Neural cell (in vitro differentiated cells): Measurements from ENCODE around the gene ZNF608.
A peak's percentile ranks its signal among the peaks of the same experiment; 100 is the strongest.

Source experiments
- CTCF ChIP-seq: fragments of 450-650 bp; IDR thresholded peaks from 2 replicates; pipeline ENCODE4 v1.5.1; 2014; ENCODE audit warnings: antibody characterized with exemption, mild to moderate bottlenecking, moderate library complexity; ENCODE audit not compliant: poor library complexity, severe bottlenecking
- EP300 ChIP-seq: fragments of 450-650 bp; conservative IDR thresholded peaks from 2 replicates; pipeline ENCODE4 v1.6.1; 2014; ENCODE audit warnings: antibody characterized with exemption, mild to moderate bottlenecking, moderate library complexity; ENCODE audit not compliant: poor library complexity, severe bottlenecking
- EZH2 ChIP-seq: fragments of 200-600, 300-800 bp; shearing (Covaris generic), sonication (generic); IDR thresholded peaks from 2 replicates; pipeline ENCODE4 v1.6.1; 2014; ENCODE audit warnings: antibody characterized with exemption, low read length, borderline replicate concordance, mild to moderate bottlenecking; ENCODE audit not compliant: insufficient read depth, poor library complexity, severe bottlenecking
- POLR2AphosphoS5 ChIP-seq: IDR thresholded peaks from 2 replicates; pipeline ENCODE4 v1.6.1; 2012

GRCh38 chr5:124745928-124746915 is at the start of gene ZNF608:
- TF ChIP-seq EZH2 (no peak), POLR2AphosphoS5 (peak; percentile 50), CTCF (peak; percentile 28), EP300 (no peak)
